BE2C (cell line): ENCODE data around the gene C2CD4D.
A peak's percentile ranks its signal among the peaks of the same experiment; 100 is the strongest.

Experiments used
- DNase-seq: peaks from one replicate; pipeline ENCODE4 v3.0.0-alpha.2; 2020
- H3K27me3 ChIP-seq: fragments of 250-450 bp; sonication (Bioruptor Pico); 2 replicates; pipeline ENCODE4 v1.5.1; 2020; ENCODE audit warnings: mild to moderate bottlenecking
- H3K36me3 ChIP-seq: fragments of 250-450 bp; sonication (Bioruptor Pico); 2 replicates; pipeline ENCODE4 v1.5.1; 2020; ENCODE audit warnings: mild to moderate bottlenecking
- H3K4me1 ChIP-seq: fragments of 250-450 bp; sonication (Bioruptor Pico); 2 replicates; pipeline ENCODE4 v1.5.1; 2020
- H3K4me3 ChIP-seq: 2 replicates; pipeline ENCODE4 v1.5.1; 2011; ENCODE audit warnings: low read depth, low read length
- H3K9me3 ChIP-seq: fragments of 250-450 bp; sonication (Bioruptor Pico); 2 replicates; pipeline ENCODE4 v1.5.1; 2020
- TF ChIP-seq, protein P1 (sequence below): IDR thresholded peaks from 2 replicates; pipeline ENCODE4 v1.5.1; 2012; ENCODE audit warnings: mild to moderate bottlenecking, low read depth, low read length

The C2CD4D gene

DNA sequence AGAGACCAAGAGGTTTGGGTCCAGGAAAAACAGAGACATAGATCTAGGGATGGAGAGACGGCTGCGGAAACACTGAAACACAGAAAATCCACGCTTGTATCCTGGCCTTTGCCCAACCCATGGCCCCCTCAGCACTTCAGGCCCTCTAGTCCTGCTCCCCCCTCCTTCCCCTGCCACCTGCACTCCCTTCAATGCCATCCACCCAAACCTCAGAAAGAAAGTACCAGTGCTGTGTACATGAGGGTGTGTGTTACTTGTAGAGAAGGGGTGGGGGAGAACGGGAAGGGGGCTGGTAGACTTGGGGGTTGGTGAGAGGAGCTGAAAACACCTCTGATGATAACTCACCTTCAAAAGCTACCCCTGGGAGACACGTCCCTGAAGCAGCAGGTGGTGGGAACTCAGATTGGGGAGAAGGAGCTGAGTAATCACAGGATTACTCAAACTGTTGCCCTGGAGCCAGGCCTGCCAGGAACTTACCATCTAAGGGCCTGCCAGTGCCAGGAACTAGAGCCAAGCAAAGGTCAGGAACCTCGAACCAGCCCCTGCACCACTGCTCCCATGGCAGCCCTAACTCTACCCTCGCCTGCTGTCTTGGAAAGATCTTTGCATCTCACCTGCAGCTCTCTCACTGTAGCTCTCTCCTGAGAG is 19.5 kb downstream of the C2CD4D start:
- peaks cover 29% of the 10 kb centered on the region for H3K4me1 ChIP-seq
- no peak overlapping the region for H3K4me3 ChIP-seq
- TF ChIP-seq, protein P1, sequence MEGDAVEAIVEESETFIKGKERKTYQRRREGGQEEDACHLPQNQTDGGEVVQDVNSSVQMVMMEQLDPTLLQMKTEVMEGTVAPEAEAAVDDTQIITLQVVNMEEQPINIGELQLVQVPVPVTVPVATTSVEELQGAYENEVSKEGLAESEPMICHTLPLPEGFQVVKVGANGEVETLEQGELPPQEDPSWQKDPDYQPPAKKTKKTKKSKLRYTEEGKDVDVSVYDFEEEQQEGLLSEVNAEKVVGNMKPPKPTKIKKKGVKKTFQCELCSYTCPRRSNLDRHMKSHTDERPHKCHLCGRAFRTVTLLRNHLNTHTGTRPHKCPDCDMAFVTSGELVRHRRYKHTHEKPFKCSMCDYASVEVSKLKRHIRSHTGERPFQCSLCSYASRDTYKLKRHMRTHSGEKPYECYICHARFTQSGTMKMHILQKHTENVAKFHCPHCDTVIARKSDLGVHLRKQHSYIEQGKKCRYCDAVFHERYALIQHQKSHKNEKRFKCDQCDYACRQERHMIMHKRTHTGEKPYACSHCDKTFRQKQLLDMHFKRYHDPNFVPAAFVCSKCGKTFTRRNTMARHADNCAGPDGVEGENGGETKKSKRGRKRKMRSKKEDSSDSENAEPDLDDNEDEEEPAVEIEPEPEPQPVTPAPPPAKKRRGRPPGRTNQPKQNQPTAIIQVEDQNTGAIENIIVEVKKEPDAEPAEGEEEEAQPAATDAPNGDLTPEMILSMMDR = no peak
- no peak for DNase-seq
- no peaks in the 10 kb centered on the region for H3K9me3 ChIP-seq
- no peaks in the 10 kb centered on the region for H3K36me3 ChIP-seq
- H3K27me3 ChIP-seq = no peaks in the 10 kb centered on the region

DNA sequence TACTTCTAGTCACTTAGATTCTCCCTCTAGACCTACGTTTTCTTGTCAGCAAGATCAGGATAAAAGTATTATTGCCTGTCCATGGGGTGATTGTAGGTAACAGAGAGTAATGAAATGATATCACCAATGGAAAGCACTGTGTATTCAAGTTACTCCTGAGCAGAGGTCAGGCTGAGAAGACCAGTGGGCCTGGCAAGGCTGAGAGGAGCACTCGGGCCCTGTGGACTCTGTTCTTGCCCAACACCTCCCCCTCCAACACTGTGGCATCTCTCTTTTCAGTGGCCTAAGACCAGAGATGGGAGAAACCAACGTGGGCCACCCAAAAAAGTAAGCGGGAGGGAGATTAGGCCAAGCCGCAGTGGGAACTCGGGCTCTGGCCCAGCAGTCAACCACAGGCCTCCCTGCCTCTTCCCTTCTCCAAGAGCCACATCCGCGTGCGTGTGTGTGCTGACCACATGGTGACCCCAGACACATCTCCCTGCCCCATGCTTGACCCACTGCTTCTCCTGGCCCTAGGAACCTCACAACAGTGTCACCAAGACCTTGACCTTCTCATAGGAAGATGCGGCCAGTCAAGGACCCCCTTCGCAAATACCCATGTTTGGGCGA is 20.3 kb downstream of the C2CD4D start:
- Histone ChIP-seq H3K27me3 (no peaks in the 10 kb centered on the region), H3K4me1 (peaks cover 29% of the 10 kb centered on the region), H3K4me3 (no peak overlapping the region), H3K36me3 (no peaks in the 10 kb centered on the region), H3K9me3 (no peaks in the 10 kb centered on the region)
- DNase-seq = no peak
- TF ChIP-seq, protein P1 = no peak

DNA sequence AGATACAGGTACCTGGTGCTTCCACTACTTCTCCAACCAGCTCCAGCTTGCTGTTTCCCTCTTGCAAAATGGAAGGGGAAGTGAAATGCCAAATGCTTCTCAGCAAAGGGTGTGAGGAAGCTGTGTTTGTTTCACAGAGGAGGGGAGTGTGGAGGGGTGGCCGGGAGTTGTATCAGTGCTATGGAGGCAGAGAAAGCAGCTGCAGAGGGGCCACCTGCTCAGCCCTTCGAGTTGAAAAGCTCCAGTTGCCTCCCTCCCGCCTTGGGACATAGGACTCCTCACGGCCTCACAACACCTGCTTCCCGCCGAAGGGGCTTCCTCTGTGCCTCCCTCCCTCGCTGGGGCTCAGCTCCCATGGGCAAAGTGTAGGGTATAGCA is 22.3 kb downstream of the C2CD4D start:
- Histone ChIP-seq H3K9me3 (no peaks in the 10 kb centered on the region), H3K36me3 (no peaks in the 10 kb centered on the region), H3K4me1 (peaks cover 18% of the 10 kb centered on the region), H3K4me3 (no peak overlapping the region), H3K27me3 (no peaks in the 10 kb centered on the region)
- no peak for DNase-seq
- TF ChIP-seq, protein P1 = no peak

DNA sequence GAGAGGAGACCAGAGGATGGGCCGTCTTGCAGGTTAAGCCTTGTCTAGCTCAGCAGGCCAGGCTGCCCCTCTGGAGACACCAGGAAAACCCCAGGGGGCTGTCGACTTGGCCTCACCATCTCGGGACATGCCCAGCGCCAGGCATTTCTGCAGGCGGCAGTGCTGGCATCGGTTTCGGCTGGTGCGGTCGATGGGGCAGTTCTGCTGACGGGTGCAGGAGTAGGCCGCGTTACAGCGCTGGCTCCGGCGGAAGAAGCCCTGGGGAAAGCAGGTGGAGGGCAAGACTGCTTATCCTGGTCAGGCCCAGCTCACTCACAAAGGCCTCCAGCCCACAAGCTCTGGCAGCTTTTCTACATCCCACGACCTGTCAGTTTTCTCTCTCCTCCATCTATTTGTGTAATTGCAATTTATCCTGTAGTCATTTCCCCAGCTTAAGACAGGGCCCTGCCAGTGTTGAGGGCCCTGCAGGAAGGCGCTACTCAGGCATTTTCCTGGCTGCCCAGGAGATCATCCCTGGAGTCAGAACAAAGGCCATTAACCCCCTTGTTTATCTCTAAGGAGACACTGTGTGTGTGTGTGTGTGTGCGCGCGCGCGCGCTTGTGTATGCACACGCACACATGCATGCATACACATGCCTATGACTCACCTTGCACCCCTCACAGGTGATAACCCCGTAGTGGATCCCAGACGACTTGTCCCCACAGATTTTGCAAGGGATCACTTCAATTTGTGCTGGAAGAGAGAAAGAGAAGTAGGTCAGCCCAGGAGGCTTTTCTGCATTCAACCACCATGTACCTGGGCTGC is 22.9 kb downstream of the C2CD4D start:
- Histone ChIP-seq H3K4me1 (peaks cover 13% of the 10 kb centered on the region), H3K36me3 (no peaks in the 10 kb centered on the region), H3K4me3 (no peak overlapping the region), H3K9me3 (no peaks in the 10 kb centered on the region), H3K27me3 (no peaks in the 10 kb centered on the region)
- peak; percentile 7 for DNase-seq
- TF ChIP-seq, protein P1 = no peak

DNA sequence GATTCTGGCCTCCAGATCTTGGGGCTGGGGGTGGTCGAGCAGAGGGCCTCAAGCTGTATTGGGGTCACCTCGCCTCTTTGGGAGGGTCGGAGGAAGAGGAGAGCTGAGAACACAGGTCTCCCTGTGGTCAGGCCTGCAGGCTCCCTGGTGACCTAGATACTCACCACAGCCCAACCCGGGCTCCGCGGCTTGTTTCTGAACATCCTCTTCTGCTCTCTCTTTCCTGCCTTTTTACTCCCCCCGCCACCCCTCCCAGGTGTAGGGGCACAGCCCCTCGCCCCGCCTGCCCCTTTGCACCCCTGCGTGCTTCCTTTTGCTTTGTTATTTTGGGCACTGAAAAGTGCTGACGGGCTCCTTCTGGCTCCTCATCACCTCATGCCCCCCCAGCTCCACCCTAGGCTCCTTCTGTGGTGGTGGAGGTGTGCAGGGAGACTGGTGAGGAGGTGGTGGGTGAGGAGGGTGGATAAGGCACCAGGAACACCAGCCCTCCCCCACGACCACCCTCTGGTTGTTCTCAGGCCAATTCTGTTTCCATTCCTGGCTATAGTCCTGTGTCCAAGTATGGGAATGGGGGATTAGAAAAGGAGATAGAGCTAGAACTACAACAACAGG is 23.8 kb downstream of the C2CD4D start:
- TF ChIP-seq, protein P1 = no peak
- Histone ChIP-seq H3K9me3 (no peaks in the 10 kb centered on the region), H3K36me3 (no peaks in the 10 kb centered on the region), H3K27me3 (no peaks in the 10 kb centered on the region), H3K4me3 (no peak overlapping the region), H3K4me1 (peaks cover 4% of the 10 kb centered on the region)
- DNase-seq = no peak
